ENCODE measurements around the gene MRPL43. TPM values are rescaled to one million over a fixed set of nuclear protein-coding genes. Genes with fewer than 3 reads are reported as not detected.

The MRPL43 gene
- polyA plus RNA-seq, 2 of the 4 experiments (the other 2 are of a cell fraction): 76.3 to 83.4 TPM

- ATAC-seq: peak; percentile 25 to 48; a peak in 5 of 6 replicates
- peak overlapping the region; percentile 98 for H3K4me2 ChIP-seq
- TF ChIP-seq EP300 (IDR thresholded peaks at IDR 0.05) (no peak), ZNF302 (CRISPR knock-in tag; IDR thresholded peaks at IDR 0.05) (no peak), HMGXB4 (CRISPR knock-in tag; IDR thresholded peaks at IDR 0.05; ENCODE audit: borderline replicate concordance) (no peak), ZC3H11A (IDR thresholded peaks at IDR 0.05) (no peak), POLR2A (IDR thresholded peaks at IDR 0.05; ENCODE audit: low read length) (no peak), GATA3 (IDR thresholded peaks at IDR 0.05; ENCODE audit: borderline replicate concordance) (no peak), RFX5 (IDR thresholded peaks at IDR 0.05) (no peak), EHF (CRISPR knock-in tag; IDR thresholded peaks at IDR 0.05) (no peak), TP53 (CRISPR knock-in tag; IDR thresholded peaks at IDR 0.05) (no peak), ESRRA (IDR thresholded peaks at IDR 0.05; ENCODE audit: borderline replicate concordance, low read length) (no peak)
- ChIA-PET POLR2A (no interaction called here), CTCF (interaction anchor here (0.5 to 2.8 kb wide), 10 partner anchors 10 to 44 kb away, joined by 3 to 13 read pairs (median 6); no protein-coding TSS in a partner anchor)
- DNase-seq (ENCODE audit: low read depth in 1 of 2, low spot score in 1 of 2): peak; percentile 44 to 45
- peak overlapping the region; percentile 70 to 88; a peak in 5 of 6 replicates for H3K27ac ChIP-seq
- FAIRE-seq: no peak
- H3K4me1 ChIP-seq: peaks cover 34% of the 10 kb centered on the region
- 23% methylated on average over 13 of the region's 13 CpGs for WGBS (ENCODE audit: missing lambda C conversion rate)
- peak overlapping the region; percentile 84 for H3K4me3 ChIP-seq
- no peaks in the 10 kb centered on the region for H3K9me3 ChIP-seq
These were observed 17.0 kb downstream of the MRPL43 start for GRCh38 chr10:100970076-100970913.

- peak within 1 kb of the TSS; percentile 70 to 88 for H3K27ac ChIP-seq
- H3K4me2 ChIP-seq: peak within 1 kb of the TSS; percentile 98
- peak within 1 kb of the TSS; percentile 84 for H3K4me3 ChIP-seq
- ChIA-PET POLR2A (no interaction called here), CTCF (interaction anchor here (0.6 to 2.8 kb wide), 20 partner anchors 11 to 601 kb away, joined by 3 to 13 read pairs (median 4); partner anchors contain the start of genes PDZD7 and SFXN3)
- peak; percentile 58 to 88 for ATAC-seq
- WGBS (ENCODE audit: missing lambda C conversion rate): 0% methylated on average over 23 of the region's 70 CpGs
- peaks cover 34% of the 10 kb centered on the region for H3K4me1 ChIP-seq
- no peaks in the 10 kb centered on the region for H3K9me3 ChIP-seq
- DNase-seq (ENCODE audit: low read depth in 1 of 2, low spot score in 1 of 2): peak; percentile 44 to 79
- TF ChIP-seq MAX (IDR thresholded peaks at IDR 0.05): peak; percentile 43
- peak; percentile 44; the same call in 2 of the 3 replicates for TF ChIP-seq SMC3 (IDR thresholded peaks at IDR 0.05)
- no peak for TF ChIP-seq JUN (IDR thresholded peaks at IDR 0.05)
- TF ChIP-seq RFX5 (IDR thresholded peaks at IDR 0.05): no peak
- no peak for TF ChIP-seq JUNB (IDR thresholded peaks at IDR 0.05)
- peak; percentile 57; the same call in 1 of the 2 replicates for TF ChIP-seq MYC (IDR thresholded peaks at IDR 0.05; ENCODE audit: borderline replicate concordance, low read length)
- peak; percentile 60 for TF ChIP-seq CTCF (IDR thresholded peaks at IDR 0.05)
- TF ChIP-seq RAD21 (conservative IDR thresholded peaks at IDR 0.05 in 1 of 2, IDR thresholded peaks at IDR 0.05 in 1 of 2): peak in 1 of 2 experiments; percentile 23; a peak in 1 of 5 replicates
- FAIRE-seq: no peak
These were observed 17.9 kb downstream of the MRPL43 start, which contains the start of gene SEMA4G for GRCh38 chr10:100969187-100970075. Gene SEMA4G (plus strand): TSS chr10:100969504. CDS start chr10:100972913, 3,409 bp downstream.

Data from A549 (cell line).